SU-DHL-6 (cell line): ENCODE measurements around the gene SPHK2.

ENCODE experiments used
- H2AFZ ChIP-seq: fragments of 200-600 bp; sonication (generic); 2 replicates; pipeline ENCODE4 v1.6.1; 2014; ENCODE audit warnings: low read depth, mild to moderate bottlenecking, moderate library complexity, mixed read lengths, antibody characterized with exemption, low read length; ENCODE audit not compliant: severe bottlenecking
- H3F3A ChIP-seq: fragments of 200-600 bp; shearing (Covaris generic); 2 replicates; pipeline ENCODE4 v1.6.0; 2016; ENCODE audit warnings: antibody characterized with exemption, mild to moderate bottlenecking; ENCODE audit not compliant: insufficient read depth
- H3K27ac ChIP-seq: fragments of 200-600 bp; sonication (generic); 2 replicates; pipeline ENCODE4 v1.5.1; 2016; ENCODE audit warnings: low read depth, mild to moderate bottlenecking, low read length, moderate library complexity, mixed read lengths
- H3K27me3 ChIP-seq: fragments of 200-600 bp; sonication (generic), shearing (Covaris generic); 2 replicates; pipeline ENCODE4 v1.6.0; 2014; ENCODE audit warnings: mild to moderate bottlenecking, low read length
- H3K36me3 ChIP-seq: fragments of 200-600 bp; sonication (generic); 2 replicates; pipeline ENCODE4 v1.6.1; 2014; ENCODE audit warnings: mild to moderate bottlenecking, low read length, mixed read lengths
- H3K4me2 ChIP-seq: fragments of 300-600, 200-600 bp; shearing (Covaris generic), sonication (generic); 2 replicates; pipeline ENCODE4 v1.6.0; 2014; ENCODE audit warnings: low read length, low read depth, mild to moderate bottlenecking; ENCODE audit not compliant: poor library complexity, severe bottlenecking
- H3K4me3 ChIP-seq: fragments of 200-600 bp; sonication (generic); 2 replicates; pipeline ENCODE4 v1.5.1; 2014; ENCODE audit warnings: antibody characterized with exemption, low read length, mild to moderate bottlenecking, mixed read lengths; ENCODE audit not compliant: insufficient read depth, poor library complexity, severe bottlenecking
- H3K79me2 ChIP-seq: fragments of 200-600 bp; sonication (generic); 2 replicates; pipeline ENCODE4 v1.6.1; 2014; ENCODE audit warnings: mild to moderate bottlenecking, low read length, moderate library complexity; ENCODE audit not compliant: insufficient read depth
- H3K9ac ChIP-seq: fragments of 200-600 bp; sonication (generic); 2 replicates; pipeline ENCODE4 v1.7.0; 2014; ENCODE audit warnings: mild to moderate bottlenecking, low read length
- H3K9me2 ChIP-seq: fragments of 200-600 bp; sonication (generic); replicated peaks from 2 replicates; pipeline ENCODE4 v1.6.1; 2014; ENCODE audit warnings: low read length; ENCODE audit not compliant: insufficient read depth
- H3K9me3 ChIP-seq: fragments of 200-600 bp; sonication (generic); 2 replicates; pipeline ENCODE4 v1.6.1; 2014; ENCODE audit warnings: low read length, mixed read lengths; ENCODE audit not compliant: insufficient read depth
- H4K20me1 ChIP-seq: fragments of 200-600 bp; sonication (generic); 2 replicates; pipeline ENCODE4 v1.6.1; 2014; ENCODE audit warnings: low read depth, mild to moderate bottlenecking, antibody characterized with exemption, low read length, moderate library complexity, mixed read lengths
- CTCF ChIP-seq: fragments of 200-600 bp; sonication (generic); IDR thresholded peaks from one replicate; pipeline ENCODE4 v1.5.1; 2017; ENCODE audit warnings: antibody characterized with exemption, mild to moderate bottlenecking, low read length, moderate library complexity; ENCODE audit not compliant: insufficient read depth, poor library complexity, severe bottlenecking
- EZH2phosphoT487 ChIP-seq: fragments of 200-600 bp; sonication (generic), shearing (Covaris generic); conservative IDR thresholded peaks from 2 replicates; pipeline ENCODE4 v1.6.1; 2018; ENCODE audit warnings: mild to moderate bottlenecking, antibody characterized with exemption, low read length, moderate library complexity, mixed read lengths

The SPHK2 gene

GRCh38 chr19:48634036-48634342 lies 14.7 kb downstream of the SPHK2 start:
- no peaks in the 10 kb centered on the region for H3K27me3 ChIP-seq
- peak overlapping the region; percentile 93 for H3K9ac ChIP-seq
- H3K79me2 ChIP-seq = no peaks in the 10 kb centered on the region
- H3K27ac ChIP-seq = peak overlapping the region; percentile 67
- H3K9me3 ChIP-seq = no peaks in the 10 kb centered on the region
- H2AFZ ChIP-seq = peak overlapping the region; percentile 44
- TF ChIP-seq EZH2phosphoT487 (no peak), CTCF (no peak)
- no peaks in the 10 kb centered on the region for H3K9me2 ChIP-seq
- H3K4me2 ChIP-seq = peak overlapping the region; percentile 89
- no peaks in the 10 kb centered on the region for H3K36me3 ChIP-seq
- H3F3A ChIP-seq = peaks cover 21% of the 10 kb centered on the region
- peak overlapping the region; percentile 52 for H3K4me3 ChIP-seq
- no peaks in the 10 kb centered on the region for H4K20me1 ChIP-seq

GRCh38 chr19:48634424-48635262 lies 15.3 kb downstream of the SPHK2 start:
- no peaks in the 10 kb centered on the region for H4K20me1 ChIP-seq
- H3F3A ChIP-seq = peaks cover 21% of the 10 kb centered on the region
- H3K27ac ChIP-seq = peak overlapping the region; percentile 71
- H3K27me3 ChIP-seq = no peaks in the 10 kb centered on the region
- no peaks in the 10 kb centered on the region for H3K36me3 ChIP-seq
- H3K9ac ChIP-seq = peak overlapping the region; percentile 93
- peak overlapping the region; percentile 44 for H2AFZ ChIP-seq
- TF ChIP-seq EZH2phosphoT487 = no peak
- TF ChIP-seq CTCF = no peak
- no peaks in the 10 kb centered on the region for H3K9me2 ChIP-seq
- peak overlapping the region; percentile 89 for H3K4me2 ChIP-seq
- peak overlapping the region; percentile 68 for H3K4me3 ChIP-seq
- H3K9me3 ChIP-seq = no peaks in the 10 kb centered on the region
- H3K79me2 ChIP-seq = no peaks in the 10 kb centered on the region

- peak overlapping the region; percentile 73 for H3K27ac ChIP-seq
- H3K4me2 ChIP-seq = peak overlapping the region; percentile 89
- peak overlapping the region; percentile 93 for H3K9ac ChIP-seq
- peak overlapping the region; percentile 22 for H2AFZ ChIP-seq
- peak overlapping the region; percentile 68 for H3K4me3 ChIP-seq
- H3K9me2 ChIP-seq = no peaks in the 10 kb centered on the region
- H3K27me3 ChIP-seq = no peaks in the 10 kb centered on the region
- TF ChIP-seq CTCF = no peak
- no peak for TF ChIP-seq EZH2phosphoT487
- H4K20me1 ChIP-seq = no peaks in the 10 kb centered on the region
- no peaks in the 10 kb centered on the region for H3K9me3 ChIP-seq
- no peaks in the 10 kb centered on the region for H3K36me3 ChIP-seq
- peaks cover 21% of the 10 kb centered on the region for H3F3A ChIP-seq
- H3K79me2 ChIP-seq = no peaks in the 10 kb centered on the region
These were observed 16.1 kb downstream of the SPHK2 start for GRCh38 chr19:48635263-48635965.
